Stimulated activated CD4-positive, alpha-beta T cell treated with anti-CD3 and anti-CD28 coated beads, Interleukin-4, amount 100 ng/mL, for 1 hour (primary cell): ENCODE data around the gene TSHZ2.

ENCODE experiments used
- DNase-seq: peaks from one replicate; pipeline ENCODE4 v3.0.0-alpha.2; 2020

The TSHZ2 gene

GRCh38 chr20:53070706-53071392, 98.7 kb downstream of the TSHZ2 start:
- no peak for DNase-seq

GRCh38 chr20:53071833-53072232, 99.7 kb downstream of the TSHZ2 start:
- peak; percentile 26 for DNase-seq

GRCh38 chr20:53072923-53073579, 100.9 kb downstream of the TSHZ2 start:
- DNase-seq: no peak

- DNase-seq: no peak
Measured at GRCh38 chr20:53073636-53074415, 101.7 kb downstream of the TSHZ2 start.

GRCh38 chr20:53074811-53075314, 102.7 kb downstream of the TSHZ2 start:
- no peak for DNase-seq

- no peak for DNase-seq
Measured at GRCh38 chr20:53076668-53077067, 104.5 kb downstream of the TSHZ2 start.

GRCh38 chr20:53077373-53078205, 105.4 kb downstream of the TSHZ2 start:
- no peak for DNase-seq

GRCh38 chr20:53078761-53079160, 106.6 kb downstream of the TSHZ2 start:
- no peak for DNase-seq

GRCh38 chr20:53079261-53079691, 107.1 kb downstream of the TSHZ2 start:
- no peak for DNase-seq

- DNase-seq: no peak
Measured at GRCh38 chr20:53079828-53080686, 107.9 kb downstream of the TSHZ2 start.

- no peak for DNase-seq
Measured at GRCh38 chr20:53080687-53080962, 108.5 kb downstream of the TSHZ2 start.

GRCh38 chr20:53080969-53081871, 109.1 kb downstream of the TSHZ2 start:
- DNase-seq: peak; percentile 18

- DNase-seq: no peak
Measured at GRCh38 chr20:53081916-53082863, 110.0 kb downstream of the TSHZ2 start.

- no peak for DNase-seq
Measured at GRCh38 chr20:53083411-53083810, 111.3 kb downstream of the TSHZ2 start.

- no peak for DNase-seq
Measured at GRCh38 chr20:53084408-53084997, 112.3 kb downstream of the TSHZ2 start.

GRCh38 chr20:53085720-53086119, 113.6 kb downstream of the TSHZ2 start:
- no peak for DNase-seq

- DNase-seq: no peak
Measured at GRCh38 chr20:53087037-53087777, 115.0 kb downstream of the TSHZ2 start.

- no peak for DNase-seq
Measured at GRCh38 chr20:53088786-53089185, 116.6 kb downstream of the TSHZ2 start.
